Muscle layer of colon (tissue), 2 donors: ENCODE measurements around the gene CYB561D1.
A peak's percentile ranks its signal among the peaks of the same experiment; 100 is the strongest.

ENCODE experiments used
- H3K27ac ChIP-seq: one replicate; pipeline ENCODE4 v1.7.0; 2013; ENCODE audit warnings: low read depth, mild to moderate bottlenecking, low read length, moderate library complexity
- H3K27me3 ChIP-seq, 2 donors: one replicate each; pipeline ENCODE4 v1.7.0; 2013; ENCODE audit warnings: low read length in 2 of 2, mild to moderate bottlenecking in 2 of 2; ENCODE audit not compliant: insufficient read depth in 2 of 2, control insufficient read depth in 1 of 2
- H3K36me3 ChIP-seq: one replicate; pipeline ENCODE4 v1.7.0; 2013; ENCODE audit warnings: mild to moderate bottlenecking, low read length; ENCODE audit not compliant: insufficient read depth
- H3K4me1 ChIP-seq: one replicate; pipeline ENCODE4 v1.7.0; 2013; ENCODE audit warnings: mild to moderate bottlenecking, low read length; ENCODE audit not compliant: insufficient read depth
- H3K4me3 ChIP-seq, 2 donors: one replicate each; pipeline ENCODE4 v1.7.0; 2013; ENCODE audit warnings: low read length in 2 of 2, low read depth in 1 of 2, mild to moderate bottlenecking in 1 of 2, moderate library complexity in 1 of 2
- H3K9ac ChIP-seq: one replicate; pipeline ENCODE4 v1.7.0; 2013; ENCODE audit warnings: low read length
- H3K9me3 ChIP-seq: one replicate; pipeline ENCODE4 v1.7.0; 2013; ENCODE audit warnings: mild to moderate bottlenecking, low read length
- donor health status: abdominal sarcoma.
- donor health status: Adenocarcinoma of cecum.

The CYB561D1 gene

GRCh38 chr1:109504974-109505373, 11.1 kb downstream of the CYB561D1 start:
- no peak overlapping the region for H3K9ac ChIP-seq
- no peak overlapping the region for H3K27ac ChIP-seq
- H3K9me3 ChIP-seq, result no peaks in the 10 kb centered on the region
- no peak overlapping the region for H3K4me3 ChIP-seq
- no peaks in the 10 kb centered on the region for H3K27me3 ChIP-seq
- H3K4me1 ChIP-seq, result peaks cover 32% of the 10 kb centered on the region
- H3K36me3 ChIP-seq, result peaks cover 4% of the 10 kb centered on the region

DNA sequence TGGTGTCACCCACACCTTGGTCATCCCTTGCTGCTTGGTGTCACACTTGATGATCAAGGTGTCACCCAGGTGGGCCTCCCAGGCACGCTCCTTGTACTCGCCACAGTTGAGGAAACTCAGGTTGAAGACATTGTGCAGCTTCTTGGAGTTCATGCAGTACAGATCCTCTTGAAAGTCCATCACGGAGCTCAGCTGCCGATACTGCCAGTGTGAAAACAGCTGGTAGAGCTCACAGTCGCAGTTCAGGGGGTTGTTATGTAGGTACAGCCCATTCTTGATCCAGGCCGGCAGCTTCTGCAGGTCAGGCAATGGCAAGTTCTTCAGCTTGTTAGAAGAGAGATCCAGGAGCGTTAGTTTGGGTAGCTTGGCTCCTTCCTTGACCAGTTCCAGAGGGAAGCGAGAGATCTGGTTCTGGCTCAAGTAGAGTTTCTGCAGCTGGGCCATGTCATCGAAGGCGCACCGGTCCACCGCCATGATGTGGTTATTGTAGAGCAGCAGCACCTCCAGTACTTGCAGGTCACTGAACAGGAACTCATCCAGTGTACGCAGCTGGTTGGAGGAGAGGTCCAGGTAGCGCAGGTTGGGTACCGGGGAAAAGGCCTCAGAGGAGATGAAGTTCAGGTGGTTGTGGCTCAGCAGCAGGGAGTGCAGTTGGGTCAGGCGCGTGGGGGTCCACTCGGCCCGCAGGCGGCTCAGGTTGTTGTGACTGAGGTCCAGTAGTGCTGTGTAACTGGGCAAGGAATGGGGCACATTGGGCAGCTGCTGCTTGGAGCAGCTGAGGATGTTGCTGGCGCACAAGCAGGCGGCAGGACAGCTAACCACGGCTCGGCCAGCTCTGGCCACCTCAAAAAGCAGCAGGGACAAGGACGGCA, 14.3 kb downstream of the CYB561D1 start:
- no peak overlapping the region for H3K9ac ChIP-seq

DNA sequence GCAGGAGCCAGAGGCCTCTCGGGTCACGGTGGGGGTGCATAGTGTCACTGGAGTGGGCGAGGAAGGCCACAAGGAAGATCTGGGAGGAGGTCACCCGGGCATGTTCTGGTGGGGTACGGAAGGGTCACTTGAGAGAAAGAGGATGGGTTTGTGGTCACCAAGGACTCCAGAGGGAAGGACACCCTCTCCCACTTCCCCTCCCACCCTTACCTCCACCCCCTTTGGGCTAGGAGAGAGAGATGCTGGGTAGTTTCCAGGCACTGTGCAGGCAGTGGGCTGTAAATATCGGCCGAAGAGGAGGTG, 14.9 kb downstream of the CYB561D1 start:
- peak overlapping the region; percentile 42 for H3K9ac ChIP-seq
- H3K27ac ChIP-seq, result peak overlapping the region; percentile 49
- H3K4me3 ChIP-seq, result peak overlapping the region; percentile 73 to 79
- peaks cover 4% of the 10 kb centered on the region for H3K36me3 ChIP-seq
- H3K4me1 ChIP-seq, result peaks cover 17% of the 10 kb centered on the region
- no peaks in the 10 kb centered on the region for H3K27me3 ChIP-seq
- no peaks in the 10 kb centered on the region for H3K9me3 ChIP-seq

More for the DNA sequence above, 14.3 kb downstream of the CYB561D1 start:
- H3K27me3 ChIP-seq, result no peaks in the 10 kb centered on the region
- no peaks in the 10 kb centered on the region for H3K9me3 ChIP-seq
- H3K27ac ChIP-seq, result no peak overlapping the region
- peak overlapping the region in 1 of 2 donors; percentile 79 for H3K4me3 ChIP-seq
- peaks cover 17% of the 10 kb centered on the region for H3K4me1 ChIP-seq
- H3K36me3 ChIP-seq, result peaks cover 4% of the 10 kb centered on the region

GRCh38 chr1:109509176-109510134, 15.6 kb downstream of the CYB561D1 start, which contains the start of gene AMIGO1:
AMIGO1 (minus strand) TSS chr1:109509727; CDS start chr1:109508912, 815 bp downstream.
- H3K9ac ChIP-seq, result peak within 1 kb of the TSS; percentile 50

GRCh38 chr1:109513110-109513710, 19.3 kb downstream of the CYB561D1 start:
- H3K4me1 ChIP-seq, result peaks cover 17% of the 10 kb centered on the region
- H3K4me3 ChIP-seq, result no peak overlapping the region
- H3K27ac ChIP-seq, result no peak overlapping the region

More at GRCh38 chr1:109509176-109510134, 15.6 kb downstream of the CYB561D1 start, which contains the start of gene AMIGO1:
- Histone ChIP-seq H3K27ac (peak within 1 kb of the TSS; percentile 55), H3K27me3 (no peaks in the 10 kb centered on the region), H3K4me1 (peaks cover 17% of the 10 kb centered on the region), H3K36me3 (peaks cover 4% of the 10 kb centered on the region), H3K9me3 (no peaks in the 10 kb centered on the region), H3K4me3 (peak within 1 kb of the TSS; percentile 73 to 79)

GRCh38 chr1:109514846-109515245, 21.0 kb downstream of the CYB561D1 start:
- Histone ChIP-seq H3K36me3 (no peaks in the 10 kb centered on the region), H3K9ac (no peak overlapping the region), H3K27me3 (no peaks in the 10 kb centered on the region)

More at GRCh38 chr1:109513110-109513710, 19.3 kb downstream of the CYB561D1 start:
- Histone ChIP-seq H3K9me3 (no peaks in the 10 kb centered on the region), H3K36me3 (no peaks in the 10 kb centered on the region), H3K27me3 (no peaks in the 10 kb centered on the region), H3K9ac (no peak overlapping the region)

GRCh38 chr1:109516872-109517271, 23.0 kb downstream of the CYB561D1 start:
- no peak overlapping the region for H3K27ac ChIP-seq
- no peaks in the 10 kb centered on the region for H3K9me3 ChIP-seq
- no peaks in the 10 kb centered on the region for H3K36me3 ChIP-seq
- peaks cover 0 to 7% of the 10 kb centered on the region in 2 donors for H3K27me3 ChIP-seq
- H3K4me1 ChIP-seq, result no peaks in the 10 kb centered on the region
- no peak overlapping the region for H3K9ac ChIP-seq
- H3K4me3 ChIP-seq, result no peak overlapping the region

More at GRCh38 chr1:109514846-109515245, 21.0 kb downstream of the CYB561D1 start:
- no peak overlapping the region for H3K4me3 ChIP-seq
- H3K9me3 ChIP-seq, result no peaks in the 10 kb centered on the region
- H3K4me1 ChIP-seq, result peaks cover 8% of the 10 kb centered on the region
- H3K27ac ChIP-seq, result no peak overlapping the region

DNA sequence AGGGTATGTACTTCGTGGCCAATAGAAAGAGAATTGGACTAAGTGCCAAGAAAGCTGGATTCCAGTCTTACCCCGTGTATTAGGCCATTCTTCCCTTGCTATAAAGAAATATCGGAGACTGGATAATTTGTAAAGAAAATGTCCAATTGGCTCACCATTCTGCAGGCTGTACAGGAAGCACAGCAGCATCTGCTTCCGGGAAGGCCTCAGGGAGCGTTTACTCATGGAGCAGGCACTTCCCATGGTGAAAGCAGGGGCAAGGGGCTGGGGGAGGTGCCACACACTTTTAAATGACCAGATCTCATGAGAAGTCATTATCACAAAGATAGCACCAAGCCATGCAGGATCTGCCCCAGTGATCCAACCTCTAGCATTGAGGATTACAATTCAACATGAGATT, 23.4 kb downstream of the CYB561D1 start:
- H3K9me3 ChIP-seq, result no peaks in the 10 kb centered on the region
- H3K4me3 ChIP-seq, result no peak overlapping the region
- H3K36me3 ChIP-seq, result no peaks in the 10 kb centered on the region
- H3K27ac ChIP-seq, result no peak overlapping the region
- peaks cover 0 to 7% of the 10 kb centered on the region in 2 donors for H3K27me3 ChIP-seq
- H3K4me1 ChIP-seq, result no peaks in the 10 kb centered on the region
- H3K9ac ChIP-seq, result no peak overlapping the region

- Histone ChIP-seq H3K4me1 (no peaks in the 10 kb centered on the region), H3K27me3 (peaks cover 0 to 7% of the 10 kb centered on the region in 2 donors), H3K9ac (no peak overlapping the region), H3K27ac (no peak overlapping the region), H3K36me3 (no peaks in the 10 kb centered on the region), H3K4me3 (no peak overlapping the region), H3K9me3 (no peaks in the 10 kb centered on the region)
Observed at GRCh38 chr1:109521002-109521951, 27.4 kb downstream of the CYB561D1 start.

GRCh38 chr1:109522026-109522425, 28.1 kb downstream of the CYB561D1 start:
- H3K27me3 ChIP-seq, result peaks cover 0 to 7% of the 10 kb centered on the region in 2 donors
- no peak overlapping the region for H3K4me3 ChIP-seq
- H3K36me3 ChIP-seq, result no peaks in the 10 kb centered on the region
- H3K4me1 ChIP-seq, result no peaks in the 10 kb centered on the region
- no peaks in the 10 kb centered on the region for H3K9me3 ChIP-seq
- no peak overlapping the region for H3K9ac ChIP-seq
- no peak overlapping the region for H3K27ac ChIP-seq
